GM21367 (cell line): ENCODE measurements around the gene HOXA2.

Experiments
- ATAC-seq: cut with Tn5 transposase; IDR thresholded peaks from one replicate; pipeline ENCODE4 v1.9.1; 2021; ENCODE audit not compliant: unreplicated experiment

Gene HOXA2

GRCh38 chr7:27102581-27103442 lies at the start of gene HOXA2:
Gene HOXA2 (minus strand): TSS chr7:27102683. CDS start chr7:27102500, 183 bp downstream.
- no peak for ATAC-seq

GRCh38 chr7:27151341-27151930 lies 49.0 kb upstream of the HOXA2 start:
- no peak for ATAC-seq

- peak; percentile 77 for ATAC-seq
Measured at GRCh38 chr7:27150568-27151340, 48.3 kb upstream of the HOXA2 start.

- no peak for ATAC-seq
Measured at GRCh38 chr7:27149842-27150567, 47.5 kb upstream of the HOXA2 start.

- ATAC-seq, result no peak
Measured at GRCh38 chr7:27148756-27149641, 46.5 kb upstream of the HOXA2 start.

GRCh38 chr7:27148031-27148755 lies 45.7 kb upstream of the HOXA2 start:
- ATAC-seq, result no peak

GRCh38 chr7:27147199-27148030 lies 44.9 kb upstream of the HOXA2 start, which contains the start of gene HOXA6:
Gene HOXA6 (minus strand): TSS chr7:27147774. CDS start chr7:27147749, 25 bp downstream.
- no peak for ATAC-seq

GRCh38 chr7:27146491-27147198 lies 44.2 kb upstream of the HOXA2 start:
- ATAC-seq, result no peak

GRCh38 chr7:27145914-27146412 lies 43.5 kb upstream of the HOXA2 start:
- no peak for ATAC-seq

- no peak for ATAC-seq
Measured at GRCh38 chr7:27145165-27145913, 42.9 kb upstream of the HOXA2 start.

- no peak for ATAC-seq
Measured at GRCh38 chr7:27144781-27145164, 42.3 kb upstream of the HOXA2 start.

GRCh38 chr7:27143950-27144780 lies 41.7 kb upstream of the HOXA2 start:
- ATAC-seq, result no peak

GRCh38 chr7:27143023-27143949 lies 40.8 kb upstream of the HOXA2 start, which contains the start of gene HOXA5:
Gene HOXA5 (minus strand): TSS chr7:27143681. CDS start chr7:27143607, 74 bp downstream.
- ATAC-seq, result no peak

GRCh38 chr7:27142580-27143022 lies 40.1 kb upstream of the HOXA2 start:
- no peak for ATAC-seq
